HFF-Myc (cell line): ENCODE data around the gene GPRIN2.

Experiments
- DNase-seq: peaks from one replicate; pipeline ENCODE4 v3.0.0-alpha.2; 2011; ENCODE audit warnings: low read depth; ENCODE audit errors: extremely low read depth
- H3K4me3 ChIP-seq: replicated peaks from 2 replicates; pipeline ENCODE4 v1.5.1; 2011; ENCODE audit warnings: low read depth, mild to moderate bottlenecking, control low read depth, low read length
- TF ChIP-seq, protein P1 (sequence below): IDR thresholded peaks from 2 replicates; pipeline ENCODE4 v1.5.1; 2012; ENCODE audit warnings: mild to moderate bottlenecking, low read depth, low read length, control low read depth; ENCODE audit errors: missing control alignments

The GPRIN2 gene

GRCh38 chr10:46540412-46541016, 15.9 kb downstream of the GPRIN2 start:
- TF ChIP-seq, protein P1, sequence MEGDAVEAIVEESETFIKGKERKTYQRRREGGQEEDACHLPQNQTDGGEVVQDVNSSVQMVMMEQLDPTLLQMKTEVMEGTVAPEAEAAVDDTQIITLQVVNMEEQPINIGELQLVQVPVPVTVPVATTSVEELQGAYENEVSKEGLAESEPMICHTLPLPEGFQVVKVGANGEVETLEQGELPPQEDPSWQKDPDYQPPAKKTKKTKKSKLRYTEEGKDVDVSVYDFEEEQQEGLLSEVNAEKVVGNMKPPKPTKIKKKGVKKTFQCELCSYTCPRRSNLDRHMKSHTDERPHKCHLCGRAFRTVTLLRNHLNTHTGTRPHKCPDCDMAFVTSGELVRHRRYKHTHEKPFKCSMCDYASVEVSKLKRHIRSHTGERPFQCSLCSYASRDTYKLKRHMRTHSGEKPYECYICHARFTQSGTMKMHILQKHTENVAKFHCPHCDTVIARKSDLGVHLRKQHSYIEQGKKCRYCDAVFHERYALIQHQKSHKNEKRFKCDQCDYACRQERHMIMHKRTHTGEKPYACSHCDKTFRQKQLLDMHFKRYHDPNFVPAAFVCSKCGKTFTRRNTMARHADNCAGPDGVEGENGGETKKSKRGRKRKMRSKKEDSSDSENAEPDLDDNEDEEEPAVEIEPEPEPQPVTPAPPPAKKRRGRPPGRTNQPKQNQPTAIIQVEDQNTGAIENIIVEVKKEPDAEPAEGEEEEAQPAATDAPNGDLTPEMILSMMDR = no peak
- no peak overlapping the region for H3K4me3 ChIP-seq
- no peak for DNase-seq

DNA sequence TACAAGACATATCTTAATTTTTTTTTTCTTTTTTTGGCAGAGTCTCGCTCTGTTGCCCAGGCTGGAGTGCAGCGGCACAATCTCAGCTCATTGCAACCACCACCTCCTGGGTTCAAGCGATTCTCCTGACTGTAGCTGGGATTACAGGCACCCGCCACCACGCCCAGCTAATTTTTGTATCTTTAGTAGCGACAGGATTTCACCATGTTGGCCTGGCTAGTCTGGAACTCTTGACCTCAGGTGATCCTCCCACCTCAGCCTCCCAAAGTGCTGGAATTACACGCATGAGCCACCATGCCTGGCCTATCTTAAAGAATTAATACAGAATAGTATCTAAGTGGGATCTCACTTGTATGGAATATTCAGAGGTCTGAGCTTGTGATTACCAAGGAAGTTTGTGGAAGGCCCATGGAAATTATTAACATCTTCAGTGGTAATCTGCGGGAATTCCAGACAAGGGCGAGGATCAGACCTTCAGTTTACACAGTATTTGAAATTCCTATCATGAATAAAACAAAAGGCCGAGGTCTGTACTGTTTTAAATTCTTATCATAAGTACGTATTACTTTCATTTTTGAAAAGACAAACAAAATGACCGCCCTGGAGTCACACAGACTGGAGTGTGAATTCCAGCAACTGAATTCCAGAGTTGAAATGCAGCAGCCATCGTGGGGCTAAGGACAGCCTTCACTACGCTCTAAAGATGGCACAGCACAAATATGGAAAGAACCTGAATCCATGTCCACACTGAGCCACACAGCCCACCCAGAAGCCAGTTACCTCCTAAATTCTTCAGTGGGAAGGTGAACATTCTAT, 16.7 kb downstream of the GPRIN2 start:
- no peak for DNase-seq
- TF ChIP-seq, protein P1 = no peak
- H3K4me3 ChIP-seq = no peak overlapping the region

- TF ChIP-seq, protein P1 = no peak
- no peak for DNase-seq
- no peak overlapping the region for H3K4me3 ChIP-seq
Measured at GRCh38 chr10:46538717-46539426, 17.6 kb downstream of the GPRIN2 start.

DNA sequence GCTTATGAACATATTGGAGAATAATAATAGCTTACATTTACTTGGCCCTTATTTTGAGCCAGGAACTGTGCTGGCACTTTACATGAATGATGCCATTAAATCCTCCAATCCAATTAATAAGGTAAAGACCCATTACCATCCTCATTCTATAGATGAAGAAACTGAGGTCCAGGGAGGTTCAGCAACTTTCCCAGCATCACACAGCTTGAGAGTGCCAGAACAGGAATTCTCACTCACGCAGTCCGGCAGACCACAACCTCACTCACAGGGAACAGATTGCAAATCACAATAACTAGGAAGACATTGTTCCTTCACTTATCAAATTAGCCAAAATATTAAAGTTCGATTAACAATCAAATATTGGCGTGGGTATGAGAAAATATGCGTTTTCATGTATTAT, 18.3 kb downstream of the GPRIN2 start:
- TF ChIP-seq, protein P1 = no peak
- H3K4me3 ChIP-seq = no peak overlapping the region
- no peak for DNase-seq

DNA sequence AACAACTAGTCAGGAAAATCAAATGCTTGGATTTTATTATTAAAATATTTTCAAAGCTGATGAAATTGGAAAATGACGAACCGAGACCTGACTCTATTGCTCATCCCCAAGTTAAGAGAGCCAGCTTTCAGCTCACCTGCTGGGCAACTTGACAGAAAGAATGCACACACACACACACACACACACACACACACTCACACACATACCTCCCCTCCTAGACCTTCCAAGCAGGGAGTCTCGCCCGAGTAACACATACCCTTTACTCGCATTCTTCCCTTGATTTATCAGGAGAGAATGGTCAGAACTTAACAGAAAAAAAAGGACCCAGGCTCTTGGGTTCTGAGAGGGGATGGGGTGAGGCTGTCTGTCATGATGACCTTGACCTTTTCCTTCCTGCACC, 19.1 kb downstream of the GPRIN2 start:
- H3K4me3 ChIP-seq = no peak overlapping the region
- DNase-seq = no peak
- TF ChIP-seq, protein P1 = no peak

DNA sequence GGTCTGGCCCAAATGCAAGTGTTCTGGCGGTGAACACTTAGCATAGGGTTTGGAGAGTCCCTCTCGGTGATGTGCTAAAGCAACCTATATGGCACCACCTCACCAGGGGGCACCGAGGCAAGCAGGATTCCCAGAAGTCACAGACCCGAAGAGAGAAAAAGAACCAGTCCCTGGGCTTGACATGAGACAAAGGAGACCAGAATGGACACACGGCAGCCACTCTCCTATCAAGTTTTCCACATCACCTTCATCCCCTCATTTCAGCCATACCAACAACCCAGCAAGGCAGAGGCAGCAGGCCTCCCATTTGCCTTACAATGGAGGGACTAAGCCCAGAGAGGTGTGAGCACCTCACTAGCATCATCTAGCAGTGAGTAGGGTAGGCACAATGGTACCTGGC, 19.7 kb downstream of the GPRIN2 start:
- no peak for DNase-seq
- H3K4me3 ChIP-seq = no peak overlapping the region
- TF ChIP-seq, protein P1 = no peak
